C4-2B (cell line): ENCODE results near the gene SVIP.

ENCODE experiments used
- H3K27ac ChIP-seq: fragments of 450-650 bp; 2 replicates; pipeline ENCODE4 v1.5.1; 2017
- CTCF ChIP-seq: fragments of 450-650 bp; conservative IDR thresholded peaks from 2 replicates; pipeline ENCODE4 v1.5.1; 2017; ENCODE audit warnings: mild to moderate bottlenecking
- ZFX ChIP-seq: fragments of 450-650 bp; IDR thresholded peaks from 2 replicates; pipeline ENCODE4 v1.6.1; 2017

The SVIP gene

DNA sequence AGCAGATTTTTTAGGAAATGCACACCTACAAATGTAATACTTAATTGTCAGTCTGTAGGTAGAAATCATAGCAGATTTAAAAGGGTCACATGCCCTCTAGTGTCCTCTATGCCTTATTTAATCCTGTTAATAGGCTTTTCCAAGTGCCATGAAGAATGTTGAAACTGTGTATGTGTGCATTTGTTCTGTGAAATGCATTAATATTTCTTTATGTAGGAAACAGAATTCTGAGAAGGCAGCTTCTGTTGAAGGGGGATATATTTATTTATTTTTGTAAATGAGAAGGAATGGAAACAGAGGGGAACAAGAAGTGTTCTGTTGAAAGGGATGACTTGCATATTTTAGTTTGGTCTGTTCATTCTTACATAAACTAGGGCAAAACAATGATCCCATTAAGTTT lies 51.0 kb downstream of the SVIP start:
- H3K27ac ChIP-seq, result no peak overlapping the region
- TF ChIP-seq CTCF, result peak; percentile 35
- no peak for TF ChIP-seq ZFX

DNA sequence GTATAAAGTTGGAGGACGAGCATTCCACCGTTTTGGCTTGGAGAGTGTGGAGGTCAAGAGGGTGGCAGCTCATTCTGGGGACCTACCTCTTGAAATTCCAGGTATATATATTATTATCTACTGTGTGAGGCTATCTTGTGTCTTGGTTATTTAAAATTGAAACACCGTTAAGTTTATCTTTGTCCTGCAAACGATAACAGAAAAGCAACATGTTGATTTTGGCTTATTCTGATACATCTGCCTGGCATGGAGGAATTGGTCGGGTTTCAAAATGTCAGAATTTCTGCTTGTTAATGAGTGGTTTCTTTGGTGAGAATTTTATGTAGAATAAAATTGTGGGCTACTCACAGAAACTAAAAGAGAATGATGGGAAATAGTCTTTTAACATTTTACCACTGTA lies 54.4 kb downstream of the SVIP start:
- TF ChIP-seq ZFX (no peak), CTCF (no peak)
- no peak overlapping the region for H3K27ac ChIP-seq

- TF ChIP-seq ZFX (no peak), CTCF (no peak)
- no peak overlapping the region for H3K27ac ChIP-seq
Measured at GRCh38 chr11:22774716-22775115, 54.9 kb downstream of the SVIP start.

DNA sequence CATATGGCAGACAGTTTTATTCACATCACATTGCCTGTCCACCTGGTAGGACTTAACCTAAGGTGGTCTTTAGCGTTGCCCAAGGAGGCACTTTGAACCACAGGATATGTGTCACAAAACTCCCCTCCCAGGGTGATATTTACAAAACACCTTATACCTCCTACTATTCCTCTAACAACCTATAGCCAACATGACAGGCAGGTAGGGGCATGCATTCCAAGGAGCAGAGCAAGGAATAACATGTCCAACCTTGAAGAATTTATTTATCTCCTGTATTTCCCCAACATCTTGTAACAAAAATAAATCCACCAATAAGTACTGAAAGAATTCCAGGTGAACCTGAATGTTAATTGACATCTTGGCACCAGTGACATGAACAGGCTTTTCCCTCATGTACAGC lies 60.5 kb downstream of the SVIP start:
- H3K27ac ChIP-seq, result no peak overlapping the region
- no peak for TF ChIP-seq ZFX
- TF ChIP-seq CTCF, result no peak
